ENCODE measurements around the gene SHOC2.

The SHOC2 gene

GRCh38 chr10:110898391-110898790, 21.0 kb upstream of the SHOC2 start:
- TF ChIP-seq CTCF (IDR thresholded peaks at IDR 0.05; ENCODE audit: extremely low read depth, insufficient read depth, missing control alignments) = no peak
- no peak for DNase-seq (ENCODE audit: low spot score)
- in situ Hi-C loops (cut with MboI; ENCODE audit: low pct_unique_long_range_greater_than_20kb, low sequenced_read_pairs, unreplicated experiment) = no loop called here

GRCh38 chr10:110900983-110901382, 18.4 kb upstream of the SHOC2 start:
- in situ Hi-C loops (cut with MboI; ENCODE audit: low pct_unique_long_range_greater_than_20kb, low sequenced_read_pairs, unreplicated experiment) = loop anchor here (25.0 kb wide), 1 partner anchor 289 kb away; no protein-coding TSS in a partner anchor
- no peak for TF ChIP-seq CTCF (IDR thresholded peaks at IDR 0.05; ENCODE audit: extremely low read depth, insufficient read depth, missing control alignments)
- DNase-seq (ENCODE audit: low spot score) = no peak

- DNase-seq (ENCODE audit: low spot score) = no peak
- in situ Hi-C loops (cut with MboI; ENCODE audit: low pct_unique_long_range_greater_than_20kb, low sequenced_read_pairs, unreplicated experiment) = loop anchor here (25.0 kb wide), 1 partner anchor 290 kb away; no protein-coding TSS in a partner anchor
- TF ChIP-seq CTCF (IDR thresholded peaks at IDR 0.05; ENCODE audit: extremely low read depth, insufficient read depth, missing control alignments) = no peak
These were observed 17.2 kb upstream of the SHOC2 start for GRCh38 chr10:110901954-110902819.

GRCh38 chr10:110903280-110904278, 15.8 kb upstream of the SHOC2 start:
- in situ Hi-C loops (cut with MboI; ENCODE audit: low pct_unique_long_range_greater_than_20kb, low sequenced_read_pairs, unreplicated experiment) = loop anchor here (25.0 kb wide), 1 partner anchor 291 kb away; no protein-coding TSS in a partner anchor
- DNase-seq (ENCODE audit: low spot score) = no peak
- no peak for TF ChIP-seq CTCF (IDR thresholded peaks at IDR 0.05; ENCODE audit: extremely low read depth, insufficient read depth, missing control alignments)

- no peak for DNase-seq (ENCODE audit: low spot score)
- no peak for TF ChIP-seq CTCF (IDR thresholded peaks at IDR 0.05; ENCODE audit: extremely low read depth, insufficient read depth, missing control alignments)
These were observed 9.3 kb upstream of the SHOC2 start for GRCh38 chr10:110910138-110910537.

GRCh38 chr10:110912374-110912773, 7.0 kb upstream of the SHOC2 start:
- no peak for DNase-seq (ENCODE audit: low spot score)
- no peak for TF ChIP-seq CTCF (IDR thresholded peaks at IDR 0.05; ENCODE audit: extremely low read depth, insufficient read depth, missing control alignments)

More at GRCh38 chr10:110910138-110910537, 9.3 kb upstream of the SHOC2 start:
- in situ Hi-C loops (cut with MboI; ENCODE audit: low pct_unique_long_range_greater_than_20kb, low sequenced_read_pairs, unreplicated experiment) = loop anchor here (25.0 kb wide), 1 partner anchor 298 kb away; no protein-coding TSS in a partner anchor

More at GRCh38 chr10:110912374-110912773, 7.0 kb upstream of the SHOC2 start:
- in situ Hi-C loops (cut with MboI; ENCODE audit: low pct_unique_long_range_greater_than_20kb, low sequenced_read_pairs, unreplicated experiment) = loop anchor here (25.0 kb wide), 1 partner anchor 300 kb away; no protein-coding TSS in a partner anchor
